ENCODE data around the gene CINP.

The CINP gene

DNA sequence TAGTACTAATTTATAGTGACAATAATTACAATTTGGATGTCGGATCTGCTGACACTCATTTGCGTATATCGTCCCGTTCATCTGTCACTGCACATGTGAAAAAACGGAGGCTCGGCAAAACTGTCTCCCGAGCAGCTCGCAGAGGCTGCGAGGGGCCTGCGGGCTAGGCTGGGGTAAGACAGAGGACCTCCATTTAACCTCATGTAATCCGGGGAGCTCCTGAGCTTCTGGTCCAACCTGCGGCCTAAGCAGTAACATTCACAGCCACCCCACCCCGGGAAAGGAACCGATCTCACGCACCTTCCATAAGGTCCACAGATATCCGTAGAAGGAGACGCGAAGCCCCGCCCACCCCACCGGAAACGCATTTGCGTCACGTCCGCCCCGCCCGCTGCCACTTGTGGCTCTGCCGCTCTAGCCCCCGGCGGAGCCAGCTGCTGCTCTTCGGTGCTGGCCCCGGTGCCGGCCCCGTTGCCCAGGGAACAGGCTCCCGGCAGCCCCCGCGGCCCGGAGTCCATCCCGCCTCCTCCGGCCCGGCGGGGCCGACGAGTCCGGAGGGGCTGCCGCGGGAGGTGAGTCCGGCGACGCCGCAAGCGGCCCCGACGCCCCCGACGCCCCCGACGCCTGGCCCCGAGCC lies at the start of gene CINP, which contains the start of gene TECPR2:
Gene CINP (minus strand): TSS at position 346 of the 637 bp plus-strand sequence. CDS start 39 bp downstream, at position 307.
Gene TECPR2 (plus strand): TSS at position 397 of the 637 bp plus-strand sequence. CDS start 13,781 bp downstream, outside the sequence.
- DNase-seq, result peak; percentile 96

DNA sequence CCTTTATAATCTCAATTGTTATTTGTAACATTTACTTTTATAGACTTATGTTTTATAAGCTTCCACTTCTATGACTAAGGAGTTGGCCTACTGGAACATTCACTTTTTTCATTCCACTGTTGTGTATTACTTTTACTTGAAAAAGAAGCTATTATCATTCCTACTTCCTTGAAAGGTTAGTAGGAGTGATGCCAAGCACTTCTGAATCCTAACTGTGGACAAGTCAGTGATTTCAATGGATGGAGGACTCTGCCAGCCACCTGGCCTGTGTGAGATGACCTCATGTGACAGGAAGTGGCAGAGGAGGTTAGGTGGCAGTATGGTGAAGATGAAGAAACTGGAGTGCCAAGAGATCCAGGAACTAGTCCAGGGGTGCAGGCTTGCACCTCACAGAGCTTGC lies 46.0 kb upstream of the CINP start:
- DNase-seq, result no peak

DNA sequence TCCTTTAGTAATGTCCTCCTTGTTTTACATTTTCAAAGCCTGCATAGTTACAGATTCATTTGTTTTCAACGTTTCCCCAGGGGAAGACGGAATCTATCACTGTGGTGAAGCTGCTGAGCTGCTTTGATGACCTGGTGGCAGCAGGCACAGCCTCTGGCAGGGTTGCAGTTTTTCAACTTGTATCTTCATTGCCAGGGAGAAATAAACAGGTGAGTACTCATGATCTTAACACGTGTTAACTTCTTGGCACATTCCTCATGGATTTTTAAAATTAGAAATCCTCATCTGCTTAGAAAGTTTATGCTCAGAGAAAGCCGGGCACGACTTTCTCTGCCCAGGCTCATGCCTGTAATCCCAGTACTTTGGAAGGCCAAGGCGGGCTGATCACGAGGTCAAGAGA lies 44.6 kb upstream of the CINP start:
- no peak for DNase-seq

DNA sequence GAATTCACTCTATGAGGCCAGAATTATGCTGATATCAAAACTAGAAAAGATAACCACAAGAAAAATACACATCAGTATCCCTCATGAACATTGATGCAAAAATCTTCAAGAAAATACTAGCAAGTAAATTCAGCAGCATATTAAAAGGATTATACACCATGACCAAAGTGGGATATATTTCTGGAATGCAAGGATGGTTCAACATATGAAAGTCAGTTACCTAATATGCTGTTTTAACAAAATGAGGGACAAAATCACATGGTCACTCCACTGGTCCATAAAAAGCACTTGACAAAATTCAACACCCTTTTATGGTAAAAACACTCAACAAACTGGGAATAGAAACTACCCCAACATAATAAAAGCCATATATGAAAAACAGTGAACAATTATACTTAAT lies 40.3 kb upstream of the CINP start:
- no peak for DNase-seq

DNA sequence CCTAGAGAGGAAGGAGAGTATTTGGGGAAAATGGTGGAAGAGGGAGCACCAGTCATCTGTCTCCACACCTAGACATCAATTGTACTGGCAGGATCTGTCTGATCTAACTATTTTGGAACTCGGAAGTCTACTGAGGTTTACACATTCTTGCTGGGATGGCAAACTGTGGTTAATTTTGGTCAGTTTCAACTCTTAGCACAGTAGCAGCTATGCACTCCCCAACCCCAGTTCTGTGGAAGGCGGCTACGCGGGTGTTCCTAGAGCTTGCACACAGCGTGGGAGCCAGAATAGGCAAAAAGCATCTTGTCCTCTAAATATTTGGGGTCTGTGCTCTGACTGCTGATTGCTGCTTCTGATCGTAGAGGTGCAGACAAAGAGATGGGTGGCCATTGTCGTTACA lies 33.8 kb upstream of the CINP start:
- no peak for DNase-seq

DNA sequence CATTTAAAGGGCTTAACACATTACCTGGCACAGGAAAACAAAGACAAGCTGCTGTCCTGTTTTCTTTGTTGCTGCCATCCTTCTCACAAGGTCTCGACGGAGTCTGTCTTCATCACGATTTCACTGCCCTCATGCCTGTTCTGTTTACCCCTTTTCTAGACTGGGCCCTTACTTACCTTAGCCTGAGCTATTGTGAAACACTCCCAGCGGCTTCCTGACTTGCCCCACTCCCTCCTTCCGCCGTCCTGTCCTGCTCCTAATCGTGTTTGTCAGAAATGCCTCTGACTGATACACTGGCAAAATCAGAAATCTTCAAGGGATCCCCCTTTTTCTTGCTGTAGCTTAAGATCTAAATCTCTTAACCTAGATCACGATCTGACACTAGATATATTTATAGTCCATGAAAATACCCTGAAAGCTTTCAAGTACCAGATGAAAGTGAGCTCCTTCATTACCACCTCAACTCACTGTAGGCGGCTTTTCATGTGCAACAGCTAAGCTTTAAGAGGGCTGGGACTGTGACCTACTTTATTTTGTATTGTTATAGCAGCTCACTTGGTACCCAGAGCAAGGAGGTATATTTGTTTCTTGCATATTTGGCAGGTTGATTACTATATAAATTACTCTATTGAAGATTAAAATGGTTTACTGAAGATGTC lies 32.2 kb upstream of the CINP start:
- no peak for DNase-seq

DNA sequence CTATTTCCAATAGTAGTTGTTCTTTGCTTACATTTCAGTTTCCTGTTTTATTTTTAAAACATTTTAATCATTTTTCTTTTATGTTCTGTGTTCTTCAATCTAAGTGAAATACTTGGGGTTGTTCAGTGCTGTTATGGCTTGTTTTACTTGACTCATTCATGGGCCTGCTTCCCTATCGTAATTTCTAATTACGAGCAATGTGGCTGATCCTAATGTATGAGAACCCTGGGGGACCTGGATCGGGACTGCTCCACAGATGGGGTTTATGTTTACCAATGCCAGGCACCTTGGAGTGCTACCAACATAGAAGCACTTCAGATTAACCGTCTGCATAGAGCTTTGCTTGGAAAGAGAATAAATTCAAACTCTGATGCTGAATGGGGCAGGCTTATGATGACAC lies 29.8 kb upstream of the CINP start:
- DNase-seq, result no peak

DNA sequence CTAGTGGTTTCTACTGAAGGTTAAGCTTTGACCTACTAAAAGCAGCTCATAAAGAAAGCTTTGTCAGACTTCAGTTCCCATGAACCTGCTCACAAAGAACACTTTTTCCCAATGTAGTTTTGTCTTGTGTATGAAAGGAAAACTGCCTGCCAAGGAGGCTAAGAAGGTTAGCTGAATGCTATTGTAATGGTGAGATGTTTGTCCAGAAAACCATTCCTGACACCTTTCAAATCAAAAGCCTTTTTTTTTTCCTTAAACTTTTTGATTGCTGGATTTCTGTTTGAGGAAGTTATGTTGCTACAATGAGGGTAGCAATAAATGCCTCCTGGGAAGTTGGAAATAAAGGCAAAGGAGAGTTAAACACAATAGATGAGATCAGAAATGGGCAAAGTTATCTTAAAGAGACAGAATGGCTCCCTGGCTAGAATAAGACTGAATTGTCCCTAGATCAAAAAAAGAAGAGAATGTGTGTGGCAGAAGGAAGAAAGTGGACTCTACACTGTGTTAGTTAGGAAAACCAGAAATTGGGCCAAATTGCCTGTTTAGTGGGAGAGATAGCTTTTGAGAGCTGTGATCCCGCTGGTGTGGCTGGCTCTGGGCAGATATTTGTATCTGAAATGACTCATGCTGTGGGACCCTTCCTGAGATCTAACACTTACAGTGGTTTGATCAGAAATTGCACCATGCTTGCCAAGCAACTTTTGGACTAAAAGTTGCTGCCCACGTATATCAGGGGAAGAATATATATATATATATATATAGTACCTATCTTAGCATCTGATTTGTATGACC lies 27.6 kb upstream of the CINP start:
- DNase-seq, result no peak

DNA sequence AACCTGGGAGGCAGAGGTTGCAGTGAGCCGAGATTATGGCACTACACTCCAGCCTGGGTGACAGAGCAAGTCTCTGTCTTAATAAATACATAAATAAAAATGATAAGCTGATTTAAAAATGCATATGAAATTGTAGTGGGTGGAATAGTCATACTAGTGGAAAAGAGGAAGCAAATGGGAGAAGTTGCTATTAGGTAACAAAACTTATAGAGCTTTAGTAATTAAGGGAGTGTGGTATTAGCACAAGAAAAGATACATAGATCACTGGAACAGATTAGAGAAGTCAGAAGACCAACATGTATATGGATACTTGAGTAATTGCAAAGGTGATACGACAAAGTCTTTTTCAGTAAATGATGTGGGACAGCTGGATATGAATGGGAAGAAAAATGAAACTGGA lies 26.6 kb upstream of the CINP start:
- DNase-seq, result no peak

DNA sequence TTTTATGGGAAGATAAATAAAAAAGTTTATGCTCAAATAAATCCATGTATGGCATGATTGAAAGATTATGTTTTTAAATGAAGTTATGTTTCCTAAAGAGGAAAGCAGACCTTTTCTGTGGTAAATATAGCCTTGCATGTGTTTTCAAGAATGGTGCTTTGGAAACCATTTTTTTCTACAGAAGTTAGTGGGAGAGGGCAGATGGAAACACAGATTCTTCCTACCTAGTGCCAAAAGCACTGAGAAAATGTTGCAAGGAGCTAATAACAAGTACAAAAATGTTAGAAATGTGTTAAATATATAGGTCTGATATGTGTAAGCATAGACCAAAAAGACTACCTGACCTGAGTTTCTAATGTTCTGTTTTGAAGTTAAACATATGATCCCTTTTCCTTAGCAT lies 24.4 kb upstream of the CINP start:
- DNase-seq, result no peak

DNA sequence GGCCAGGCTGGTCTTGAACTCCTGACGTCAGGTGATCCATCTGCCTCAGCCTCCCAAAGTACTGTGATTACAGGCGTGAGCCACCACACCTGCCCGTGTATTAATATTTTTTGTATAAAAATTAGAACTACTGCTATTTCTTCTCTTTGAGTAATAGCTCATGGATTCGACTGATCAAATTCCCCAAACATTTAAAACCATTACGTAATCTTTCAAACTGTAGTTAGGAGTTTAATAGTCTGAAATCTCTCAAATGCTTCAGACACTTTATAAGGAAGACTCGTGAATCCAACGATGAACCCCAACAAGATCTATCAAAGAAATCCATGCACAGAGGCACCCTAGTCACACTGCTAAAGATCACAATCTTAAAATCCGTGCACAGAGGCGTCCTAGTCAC lies 16.1 kb upstream of the CINP start:
- no peak for DNase-seq

DNA sequence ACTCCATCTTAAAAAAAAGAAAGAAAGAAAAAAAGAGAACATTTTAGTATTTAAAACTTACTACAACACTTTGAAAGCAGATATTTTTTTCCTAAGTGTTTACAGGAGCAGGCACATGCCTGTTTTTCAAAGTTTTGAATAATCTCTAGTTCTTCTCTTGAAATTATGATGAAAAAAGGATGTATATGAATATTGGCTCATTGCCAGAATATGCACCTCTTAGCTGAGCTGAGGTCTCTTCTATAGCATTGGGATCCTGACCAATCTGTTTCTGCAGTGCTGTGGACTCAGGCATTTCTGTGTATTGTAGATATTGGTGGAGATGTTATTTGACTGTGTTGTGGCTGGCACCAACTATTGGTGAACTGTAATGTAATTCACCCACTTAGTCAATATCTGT lies 15.0 kb upstream of the CINP start:
- DNase-seq, result no peak

DNA sequence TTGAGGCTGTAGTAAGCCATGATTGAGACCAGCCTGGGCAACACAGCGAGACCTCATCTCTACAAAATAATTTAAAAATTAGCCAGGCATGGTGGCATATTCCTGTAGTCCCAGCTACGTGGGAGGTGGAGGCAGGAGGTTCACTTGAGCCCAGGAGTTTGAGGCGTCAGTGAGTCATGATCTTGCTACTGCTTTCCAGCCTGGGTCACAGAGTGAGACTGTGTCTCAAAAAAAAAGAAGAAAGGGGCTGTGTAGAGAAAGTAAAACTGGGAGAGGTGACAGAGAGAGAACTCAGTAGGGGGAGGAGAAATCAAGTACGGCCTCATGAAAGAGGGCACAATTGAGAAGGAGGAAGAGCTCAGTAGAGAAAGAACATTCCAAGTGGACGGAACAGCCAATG lies 12.4 kb upstream of the CINP start:
- DNase-seq, result no peak

DNA sequence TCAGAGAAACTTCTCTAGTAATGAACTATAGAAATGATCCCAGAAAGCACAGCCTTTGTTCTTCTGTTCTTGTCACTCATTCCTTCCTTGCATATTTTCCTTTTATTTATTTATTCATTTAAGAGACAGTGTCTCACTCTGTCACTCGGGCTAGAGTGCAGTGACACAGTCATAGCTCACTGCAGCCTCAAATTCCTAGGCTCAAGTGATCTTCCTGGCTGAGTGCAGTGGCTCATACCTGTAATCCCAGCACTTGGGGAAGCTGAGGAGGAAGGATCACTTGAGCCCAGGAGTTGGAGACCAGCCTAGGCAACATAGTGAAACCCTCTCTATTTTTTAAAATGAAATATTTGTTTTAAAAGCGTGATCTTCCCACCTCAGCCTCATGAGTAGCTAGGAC lies 11.6 kb upstream of the CINP start:
- DNase-seq, result no peak

DNA sequence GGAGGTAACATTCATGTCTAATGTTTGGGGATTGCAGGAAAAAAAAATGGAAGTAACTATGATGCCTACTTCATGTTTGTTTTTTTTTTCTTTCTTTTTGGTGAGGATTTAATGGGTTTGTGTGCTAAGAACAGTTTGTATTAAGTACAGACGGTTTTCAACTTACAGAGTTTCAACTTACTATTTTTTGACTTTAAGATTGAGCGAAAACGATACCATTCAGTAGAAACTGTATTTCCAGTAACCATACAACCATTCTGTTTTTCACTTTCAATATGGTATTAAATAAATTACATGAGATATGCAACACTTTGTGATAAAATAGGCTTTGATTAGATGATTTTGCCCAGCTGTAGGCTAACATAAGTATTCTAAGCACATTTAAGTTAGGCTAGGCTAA lies 10.4 kb upstream of the CINP start:
- DNase-seq, result no peak

DNA sequence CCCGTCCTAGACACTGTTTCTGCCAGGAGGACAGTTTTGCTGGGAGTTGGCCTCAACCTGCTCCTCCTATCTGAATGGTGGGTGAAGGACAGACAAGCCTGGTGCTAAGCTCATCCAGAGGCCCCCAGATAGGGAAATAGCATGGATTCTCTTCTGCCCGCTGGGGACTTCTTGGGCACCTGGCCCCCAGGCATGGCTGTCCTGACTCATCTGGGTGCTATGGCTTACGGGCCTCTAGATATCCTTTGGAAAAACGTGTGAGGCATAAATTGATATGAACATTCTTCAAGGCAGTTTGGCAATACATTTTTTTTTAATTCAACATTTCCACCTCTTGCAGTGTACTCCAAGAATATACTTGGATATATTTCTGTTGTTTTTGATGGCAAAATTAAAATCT lies 8.7 kb upstream of the CINP start:
- no peak for DNase-seq

DNA sequence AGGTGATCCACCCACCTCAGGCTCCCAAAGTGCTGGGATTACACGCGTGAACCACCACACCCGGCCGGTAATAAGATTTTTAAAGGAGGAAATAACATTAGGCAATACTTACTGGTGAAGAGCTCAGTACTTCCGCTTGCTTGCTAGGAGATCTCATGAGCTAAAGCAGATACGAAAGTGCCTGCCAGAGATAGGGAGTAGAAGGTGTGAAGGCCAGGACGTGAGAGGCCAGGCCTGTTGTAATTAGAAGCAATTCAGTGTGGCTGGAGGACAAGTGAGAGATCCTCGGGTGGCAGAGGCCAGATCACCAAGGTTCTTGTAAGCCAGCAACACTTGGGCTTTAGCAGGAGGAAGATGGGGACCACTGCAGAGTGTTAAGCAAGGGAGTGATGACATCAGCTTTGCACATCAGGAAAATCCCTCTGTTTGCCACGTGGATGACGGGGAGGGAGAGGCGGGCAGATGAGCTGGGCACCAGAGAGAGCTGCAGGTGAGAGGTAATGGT lies 7.7 kb upstream of the CINP start:
- DNase-seq, result no peak

DNA sequence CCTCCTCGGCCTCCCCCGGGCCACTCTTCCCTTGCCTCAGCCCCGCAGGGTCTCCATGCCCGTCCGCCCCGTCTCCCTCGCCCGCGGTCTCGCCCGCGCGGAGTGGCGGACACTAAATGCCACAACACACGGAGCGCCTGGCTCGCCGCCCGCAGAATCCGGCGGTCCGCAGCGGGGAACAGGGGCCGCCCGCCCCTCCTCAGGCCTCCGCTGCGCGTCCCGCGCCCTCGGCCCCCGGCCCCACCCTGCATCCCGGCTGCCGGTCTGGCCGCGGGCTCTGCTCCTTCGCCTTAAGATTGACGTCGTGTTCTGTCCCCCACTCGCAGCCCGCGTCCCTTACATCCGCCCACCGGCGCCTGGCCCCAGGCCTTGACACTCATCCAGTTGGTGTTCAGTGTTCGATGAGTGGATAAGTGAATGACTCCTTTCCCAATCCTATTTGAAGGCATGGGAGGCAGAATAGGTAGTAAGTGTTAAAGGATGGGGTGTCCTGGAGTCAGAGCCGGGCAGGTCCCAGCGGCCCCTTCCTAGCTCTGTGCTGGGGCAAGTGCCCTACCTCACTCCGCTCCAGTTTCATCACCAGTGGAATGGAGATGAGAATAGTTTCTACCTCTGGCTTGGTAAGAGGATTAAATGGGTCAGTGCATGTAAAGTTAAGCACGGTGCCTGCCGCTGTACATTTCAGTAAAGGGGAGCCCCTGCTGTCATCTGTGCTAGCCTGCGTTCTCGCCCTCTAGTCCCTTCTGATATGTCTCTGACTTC lies 673 bp upstream of the CINP start:
- peak; percentile 18 for DNase-seq

DNA sequence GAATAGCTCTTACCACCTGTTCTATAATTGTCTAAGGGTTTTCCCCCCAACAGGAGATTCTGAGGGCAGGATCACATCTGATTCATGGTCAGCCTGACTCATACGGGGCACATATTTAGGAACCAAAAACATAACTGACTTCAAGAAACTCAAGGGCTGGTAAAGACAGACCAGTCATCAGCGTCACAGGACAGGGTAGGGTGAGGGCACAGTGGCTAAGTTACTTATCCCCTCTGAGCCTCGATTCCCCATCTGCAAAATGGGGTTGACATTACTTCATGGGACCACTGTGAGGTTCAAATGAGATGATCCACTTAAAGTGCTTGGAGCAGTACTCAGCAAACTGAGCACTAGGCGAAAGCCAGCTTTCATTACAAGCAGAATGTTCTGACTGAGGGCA lies 606 bp downstream of the CINP start:
- DNase-seq, result peak; percentile 58

DNA sequence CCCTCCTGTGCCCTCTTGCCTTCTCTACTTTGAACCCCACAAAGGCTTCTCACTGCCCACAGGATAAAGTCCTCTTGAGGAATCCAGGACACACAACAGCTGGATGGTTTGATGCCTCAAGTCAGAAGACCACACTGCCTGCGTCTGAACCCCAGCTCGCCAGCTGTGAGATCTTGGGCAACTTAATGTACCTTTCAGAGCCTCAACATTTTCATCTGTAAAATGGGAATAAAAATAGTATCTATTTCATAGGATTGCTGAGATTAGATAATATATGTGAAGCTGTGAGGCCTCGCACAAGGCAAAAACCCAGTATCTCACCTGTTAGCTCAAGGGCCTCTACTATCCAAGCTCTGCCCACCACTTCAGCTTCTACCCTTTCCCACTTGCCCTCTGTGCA lies 2.3 kb downstream of the CINP start:
- no peak for DNase-seq

DNA sequence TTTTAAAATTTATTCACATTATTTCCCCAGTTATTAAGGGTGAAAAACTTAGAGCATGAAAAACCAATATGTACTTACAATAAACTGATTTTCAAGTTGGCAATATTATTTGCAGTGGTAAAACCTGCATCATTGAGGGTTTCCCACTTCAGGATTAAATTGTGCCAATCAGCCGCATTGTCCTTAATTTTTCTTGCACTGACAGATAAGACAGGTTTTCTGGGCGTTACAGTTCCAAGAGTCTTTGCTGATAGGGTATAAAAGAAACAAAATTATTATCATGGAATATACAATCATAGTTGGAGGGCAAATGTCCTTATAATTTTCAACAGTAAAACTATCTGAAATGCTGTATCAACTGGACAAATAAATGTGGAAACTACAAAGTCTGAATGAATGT lies 3.3 kb downstream of the CINP start:
- DNase-seq, result no peak

DNA sequence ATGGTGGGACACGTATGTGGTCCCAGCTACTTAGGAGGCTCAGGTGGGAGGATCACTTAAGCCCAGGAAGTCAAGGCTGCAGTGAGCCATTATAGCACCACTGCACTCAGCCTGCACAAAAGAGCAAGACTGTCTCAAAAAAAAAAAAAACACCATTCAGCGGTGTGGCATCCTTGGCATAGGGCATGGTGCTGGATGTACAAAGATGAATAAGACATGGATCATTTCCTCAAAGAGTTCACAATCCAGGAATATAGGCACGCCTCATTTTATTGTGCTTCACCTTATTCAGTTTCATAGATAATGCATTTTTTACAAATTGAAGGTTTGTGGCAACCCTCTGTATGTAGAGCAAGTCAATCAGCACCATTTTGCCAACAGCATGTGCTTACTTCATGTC lies 6.4 kb downstream of the CINP start:
- DNase-seq, result no peak

DNA sequence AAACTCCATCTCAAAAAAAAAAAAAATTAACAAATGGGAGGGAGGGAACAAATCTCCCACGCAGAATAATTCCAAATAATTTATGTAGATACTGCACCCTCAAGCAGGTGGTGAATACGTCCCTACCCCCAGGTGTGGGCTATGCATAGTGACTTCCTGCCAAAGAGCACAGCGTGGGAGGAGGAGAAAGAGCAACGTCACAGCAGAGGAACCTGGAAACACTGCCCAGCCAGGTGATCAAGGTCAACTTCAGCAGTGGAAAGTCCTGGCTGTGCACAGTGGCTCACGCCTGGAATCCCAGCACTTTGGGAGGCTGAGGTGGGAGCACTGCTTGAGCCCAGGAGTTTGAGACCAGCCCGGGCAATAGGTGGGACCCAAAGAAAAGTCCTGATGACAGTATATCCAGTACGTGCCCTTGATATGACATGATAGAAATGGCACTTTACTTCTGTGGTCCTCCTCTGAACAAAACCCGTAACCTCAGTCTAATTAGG lies 9.5 kb downstream of the CINP start:
- DNase-seq, result no peak

Measured in stimulated activated naive CD4-positive, alpha-beta T cell treated with Interleukin-2 at 50 U/mL for 16 hours (primary cell).